Stimulated activated CD8-positive, alpha-beta memory T cell treated with anti-CD3 and anti-CD28 coated beads, Interleukin-7, amount 100 ng/mL, for 48 hours (primary cell): ENCODE measurements around the gene ATOH8.
"Not testable (repeated sequence)": the region's sequence is repeated elsewhere in the genome, so short reads cannot be mapped to it uniquely, and the experiment has no call there.

Source experiments
- DNase-seq, 2 donors: peaks; one replicate each; pipeline ENCODE4 v3.0.0-alpha.2; 2020; ENCODE audit warnings: low read depth in 1 of 2; ENCODE audit errors: extremely low read depth in 1 of 2

The ATOH8 gene

GRCh38 chr2:85753525-85754312 is at the start of gene ATOH8:
Gene ATOH8, plus strand, starts transcription at chr2:85753991. Its CDS starts 199 bp downstream, at chr2:85754190.
- DNase-seq, result no peak

- DNase-seq, result no peak
Measured at GRCh38 chr2:85704038-85704437, 49.8 kb upstream of the ATOH8 start.

GRCh38 chr2:85704800-85705679 is 48.8 kb upstream of the ATOH8 start:
- DNase-seq, result no peak

- no peak for DNase-seq
Measured at GRCh38 chr2:85705680-85706039, 48.1 kb upstream of the ATOH8 start.

- DNase-seq, result no peak
Measured at GRCh38 chr2:85706063-85706462, 47.7 kb upstream of the ATOH8 start.

- no peak for DNase-seq
Measured at GRCh38 chr2:85706599-85707296, 47.0 kb upstream of the ATOH8 start.

- peak in 1 of 2 donors; percentile 56 for DNase-seq
Measured at GRCh38 chr2:85707304-85707703, 46.5 kb upstream of the ATOH8 start.

GRCh38 chr2:85708641-85709040 is 45.1 kb upstream of the ATOH8 start:
- DNase-seq, result no peak

GRCh38 chr2:85709401-85709811 is 44.4 kb upstream of the ATOH8 start:
- no peak for DNase-seq

GRCh38 chr2:85710687-85711577 is 42.9 kb upstream of the ATOH8 start:
- DNase-seq, result no peak

- DNase-seq, result no peak
Measured at GRCh38 chr2:85711578-85712060, 42.2 kb upstream of the ATOH8 start.

- no peak for DNase-seq
Measured at GRCh38 chr2:85712336-85712735, 41.5 kb upstream of the ATOH8 start.

GRCh38 chr2:85712849-85713612 is 40.8 kb upstream of the ATOH8 start:
- no peak for DNase-seq

GRCh38 chr2:85713836-85714235 is 40.0 kb upstream of the ATOH8 start:
- no peak for DNase-seq

- not testable (repeated sequence) for DNase-seq
Measured at GRCh38 chr2:85714421-85714820, 39.4 kb upstream of the ATOH8 start.

- no peak for DNase-seq
Measured at GRCh38 chr2:85714841-85715240, 39.0 kb upstream of the ATOH8 start.

- no peak for DNase-seq
Measured at GRCh38 chr2:85716346-85716914, 37.4 kb upstream of the ATOH8 start.

- no peak for DNase-seq
Measured at GRCh38 chr2:85717308-85718008, 36.3 kb upstream of the ATOH8 start.

- no peak for DNase-seq
Measured at GRCh38 chr2:85718009-85718391, 35.8 kb upstream of the ATOH8 start.
